A172 (cell line): Measurements from ENCODE around the gene MYO16. TPM values are rescaled to one million over a fixed set of nuclear protein-coding genes. Genes with fewer than 3 reads are reported as not detected.

Experiments used
- DNase-seq: peaks from one replicate; pipeline ENCODE4 v3.0.0-alpha.2; 2015; ENCODE audit warnings: low spot score
- total RNA-seq: library from RNA; depleted of rRNA; stranded (reverse); fragments of >200 nt; shearing (Covaris generic); gene quantifications from 2 replicates; pipeline ENCODE4 v1.2.3, GENCODE V29; 2014; rRNA removed

MYO16 gene
- not detected in 2 replicates for total RNA-seq

GRCh38 chr13:108629181-108629752, at the start of gene MYO16:
Gene MYO16 (plus strand): TSS chr13:108629611. CDS start chr13:108629845, 234 bp downstream.
- no peak for DNase-seq

GRCh38 chr13:108586826-108587225, 42.6 kb upstream of the MYO16 start:
- DNase-seq = no peak

DNA sequence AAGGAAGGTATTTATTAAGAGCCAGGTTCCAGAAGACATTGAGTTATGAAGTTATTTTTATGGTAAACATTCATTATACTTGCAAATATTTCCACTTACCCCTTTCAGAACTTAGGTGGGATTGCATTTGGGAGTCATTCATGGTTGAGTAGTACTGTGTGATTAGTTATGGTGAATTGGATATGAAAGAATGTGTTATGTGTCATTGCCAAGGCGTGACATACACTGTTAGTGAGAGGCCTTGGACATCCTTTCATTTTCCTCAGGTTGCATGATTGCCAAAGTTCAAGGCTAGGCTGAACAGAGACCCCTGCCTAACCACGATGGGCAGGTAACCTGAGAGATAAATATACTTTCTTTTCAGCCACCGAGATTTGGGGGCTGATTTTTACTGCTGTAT, 40.9 kb upstream of the MYO16 start:
- no peak for DNase-seq

- no peak for DNase-seq
Measured at GRCh38 chr13:108594153-108594552, 35.3 kb upstream of the MYO16 start.

- DNase-seq = no peak
Measured at GRCh38 chr13:108595436-108596274, 33.8 kb upstream of the MYO16 start.

DNA sequence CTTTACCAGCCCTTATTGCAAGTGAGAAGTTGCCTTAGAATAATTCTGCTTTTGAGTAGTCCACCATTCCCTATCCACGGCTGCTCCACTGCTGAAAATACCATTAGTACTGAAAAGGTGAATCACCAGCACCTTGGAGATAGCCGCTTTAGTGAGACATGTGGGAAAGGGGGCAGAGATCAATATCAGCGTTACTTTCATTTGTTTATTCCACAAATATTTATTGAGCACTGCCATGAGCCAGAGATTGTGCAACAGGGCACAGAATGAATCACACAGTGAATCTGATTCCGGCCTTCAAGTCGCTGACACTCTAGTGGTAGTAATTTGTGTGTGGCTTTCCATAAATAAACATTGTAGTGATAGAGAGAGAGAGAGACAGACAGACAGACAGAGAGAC, 31.5 kb upstream of the MYO16 start:
- DNase-seq = no peak

- DNase-seq = no peak
Measured at GRCh38 chr13:108606424-108606823, 23.0 kb upstream of the MYO16 start.

- peak; percentile 10 for DNase-seq
Measured at GRCh38 chr13:108609353-108609752, 20.1 kb upstream of the MYO16 start.

- DNase-seq = no peak
Measured at GRCh38 chr13:108610507-108610906, 18.9 kb upstream of the MYO16 start.

DNA sequence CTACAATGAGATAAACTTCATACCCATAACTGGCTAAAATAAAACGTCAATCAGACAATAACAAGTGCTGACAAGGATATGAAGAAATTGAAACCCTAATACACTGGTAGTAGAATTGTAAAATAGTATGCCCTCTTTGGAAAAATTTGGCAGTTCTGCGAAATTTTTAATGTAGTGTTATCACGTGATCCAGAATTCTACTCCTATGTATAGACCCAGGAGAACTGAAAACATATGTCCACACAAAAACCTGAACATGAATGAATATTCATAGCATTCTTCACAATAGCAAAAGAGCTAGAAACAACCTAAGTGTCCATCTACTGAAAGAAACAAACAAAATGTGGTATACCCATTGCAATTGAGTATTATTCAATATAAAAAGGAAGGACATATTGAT, 14.2 kb upstream of the MYO16 start:
- DNase-seq = no peak

DNA sequence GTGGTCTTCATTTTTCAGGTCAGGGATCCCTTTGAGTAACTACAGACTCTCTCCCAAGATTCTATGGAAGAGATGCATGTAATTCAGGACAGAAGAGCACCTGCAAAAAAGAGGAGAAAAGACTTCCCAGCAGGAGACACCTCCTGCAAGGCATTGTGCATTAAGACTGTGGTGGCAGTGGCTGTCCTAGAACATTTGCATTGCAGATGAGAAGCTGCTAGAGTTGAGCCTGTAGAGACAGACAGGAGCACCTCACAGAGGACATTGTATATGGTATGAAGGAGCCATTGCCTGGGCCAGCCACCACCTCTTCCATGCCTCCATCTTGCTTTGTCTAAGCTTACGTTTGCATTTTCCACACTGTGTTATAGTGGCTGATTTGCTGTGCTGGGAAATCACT, 11.2 kb upstream of the MYO16 start:
- DNase-seq = no peak

GRCh38 chr13:108621462-108621861, 7.9 kb upstream of the MYO16 start:
- no peak for DNase-seq

DNA sequence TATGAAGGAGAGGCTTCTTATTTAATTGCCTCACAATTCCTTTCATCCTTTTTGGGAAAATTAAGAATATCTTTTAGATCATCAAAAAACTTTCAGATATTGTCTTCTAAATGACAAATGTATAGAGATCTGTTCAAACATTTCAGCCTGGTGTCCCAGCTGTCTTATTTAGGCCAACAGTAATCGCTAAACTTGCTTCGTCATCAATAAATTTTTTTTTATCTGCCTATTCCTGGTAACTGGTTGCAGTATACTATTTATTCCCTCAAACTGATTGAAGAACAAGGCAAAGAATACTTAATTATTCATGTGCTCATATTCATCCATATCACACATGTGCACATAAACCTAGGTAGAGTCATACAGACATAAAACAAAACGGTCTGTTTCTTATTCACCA, 5.3 kb upstream of the MYO16 start:
- no peak for DNase-seq

GRCh38 chr13:108624979-108625378, 4.4 kb upstream of the MYO16 start:
- no peak for DNase-seq

DNA sequence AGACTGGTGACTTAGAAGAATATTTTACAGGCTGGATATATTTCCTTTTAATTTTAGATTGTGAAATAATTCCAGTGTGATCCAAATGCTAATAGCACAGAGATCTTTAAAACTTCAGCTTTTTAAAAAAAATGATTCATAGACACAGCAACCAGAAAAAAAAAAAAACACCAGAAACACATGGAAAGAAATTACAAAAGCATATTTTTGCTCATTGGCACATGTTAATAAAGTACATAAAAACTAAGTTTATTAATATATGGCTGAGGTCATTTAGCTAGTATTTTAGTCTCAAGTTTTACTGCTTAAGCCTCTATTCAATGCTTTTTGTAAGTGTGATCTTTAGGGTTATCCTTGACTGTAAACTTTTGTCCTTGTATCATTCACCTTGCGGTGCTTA, 577 bp downstream of the MYO16 start:
- DNase-seq = no peak

GRCh38 chr13:108632649-108633167, 3.3 kb downstream of the MYO16 start:
- no peak for DNase-seq

- no peak for DNase-seq
Measured at GRCh38 chr13:108638901-108639300, 9.5 kb downstream of the MYO16 start.

- no peak for DNase-seq
Measured at GRCh38 chr13:108643646-108644353, 14.4 kb downstream of the MYO16 start.

- DNase-seq = no peak
Measured at GRCh38 chr13:108645376-108645775, 16.0 kb downstream of the MYO16 start.

DNA sequence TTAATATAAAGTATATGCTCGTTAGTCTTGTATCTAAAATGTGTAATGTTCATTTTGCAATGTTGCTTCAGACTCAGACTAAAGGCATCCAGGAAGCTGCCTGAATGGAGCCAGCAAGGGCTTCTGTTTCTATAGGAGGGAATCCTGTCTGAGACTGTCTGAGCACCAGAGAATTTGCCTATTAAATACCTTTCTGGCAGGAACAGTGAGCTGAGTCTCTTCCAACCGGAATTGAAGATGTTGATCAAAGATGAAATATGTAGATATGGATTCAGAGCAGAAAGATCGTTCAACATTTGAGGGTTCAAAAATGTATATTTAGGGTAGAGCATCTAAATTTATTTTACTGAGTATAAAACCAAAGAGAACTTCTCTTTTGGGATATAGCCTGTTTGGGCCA, 20.9 kb downstream of the MYO16 start:
- DNase-seq = no peak

GRCh38 chr13:108656742-108657141, 27.3 kb downstream of the MYO16 start:
- DNase-seq = no peak

DNA sequence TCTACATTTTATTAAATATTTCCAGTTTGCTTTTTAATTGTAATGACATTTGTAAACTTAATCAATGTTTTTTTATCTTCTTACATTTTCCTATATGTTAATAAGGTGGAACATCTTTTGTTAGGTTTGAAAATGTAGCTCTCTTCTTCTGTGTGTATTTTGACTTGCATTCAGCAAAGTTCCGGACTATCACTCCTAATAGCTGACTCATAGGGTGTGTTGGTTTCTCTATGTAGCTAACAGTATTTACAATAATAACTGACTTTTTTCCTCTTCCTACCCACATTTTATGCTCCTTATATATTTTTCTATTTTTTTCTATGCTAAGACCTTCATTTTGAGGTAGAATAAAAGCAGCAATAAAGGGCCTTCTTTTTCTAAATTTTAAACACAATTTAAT, 28.1 kb downstream of the MYO16 start:
- DNase-seq = no peak

DNA sequence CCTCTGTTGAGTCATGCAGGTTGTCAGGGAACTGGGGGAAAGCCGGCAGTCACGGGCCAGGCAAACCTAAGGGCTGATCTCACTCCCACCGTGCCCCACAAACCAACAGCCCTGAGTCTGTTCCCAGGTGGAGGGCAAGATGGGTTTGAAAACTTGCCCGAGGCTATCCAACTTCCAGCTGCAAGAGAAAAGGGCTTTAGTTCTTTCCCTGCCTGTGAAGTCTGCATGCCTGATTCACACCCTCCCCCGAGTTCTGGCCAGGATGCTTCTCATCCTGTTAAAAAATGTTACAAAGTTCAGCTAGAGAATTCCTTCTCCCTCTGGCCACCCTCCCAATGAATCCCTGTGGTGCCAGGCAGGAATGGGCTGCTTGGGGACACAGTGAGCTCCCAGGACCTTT, 33.1 kb downstream of the MYO16 start:
- no peak for DNase-seq
